HG03565 (cell line): Measurements from ENCODE around the gene TUBD1.
"Not testable (repeated sequence)": the region's sequence is repeated elsewhere in the genome, so short reads cannot be mapped to it uniquely, and the experiment has no call there.

Experiments
- ATAC-seq: cut with Tn5 transposase; IDR thresholded peaks from one replicate; pipeline ENCODE4 v1.9.1; 2021; ENCODE audit warnings: mild to moderate bottlenecking, moderate library complexity; ENCODE audit not compliant: unreplicated experiment

TUBD1 gene

GRCh38 chr17:59877965-59878364 is 14.8 kb downstream of the TUBD1 start:
- ATAC-seq = no peak

GRCh38 chr17:59876107-59876506 is 16.6 kb downstream of the TUBD1 start:
- ATAC-seq = no peak

DNA sequence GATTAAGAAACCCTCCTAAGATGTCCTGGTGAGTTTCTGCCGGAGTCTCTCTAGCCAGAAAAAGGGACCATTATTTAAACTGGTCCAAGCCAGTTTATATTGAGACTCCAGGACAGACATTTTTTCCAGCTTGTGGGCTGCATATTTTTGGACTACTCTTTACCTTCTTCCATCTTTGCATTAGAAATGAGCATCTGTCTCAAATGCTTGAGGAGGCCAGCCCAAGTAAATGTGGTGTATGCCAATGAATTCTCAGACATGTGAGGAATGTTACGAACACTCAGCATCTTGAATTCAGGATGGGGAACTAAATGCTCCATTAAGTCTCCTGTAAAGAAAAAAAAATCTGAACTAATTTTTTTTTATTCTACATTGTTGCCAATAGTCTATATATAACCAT is 18.4 kb downstream of the TUBD1 start:
- no peak for ATAC-seq

GRCh38 chr17:59873414-59873813 is 19.3 kb downstream of the TUBD1 start:
- ATAC-seq = not testable (repeated sequence)

- ATAC-seq = no peak
Observed at GRCh38 chr17:59872351-59872750, 20.4 kb downstream of the TUBD1 start.

DNA sequence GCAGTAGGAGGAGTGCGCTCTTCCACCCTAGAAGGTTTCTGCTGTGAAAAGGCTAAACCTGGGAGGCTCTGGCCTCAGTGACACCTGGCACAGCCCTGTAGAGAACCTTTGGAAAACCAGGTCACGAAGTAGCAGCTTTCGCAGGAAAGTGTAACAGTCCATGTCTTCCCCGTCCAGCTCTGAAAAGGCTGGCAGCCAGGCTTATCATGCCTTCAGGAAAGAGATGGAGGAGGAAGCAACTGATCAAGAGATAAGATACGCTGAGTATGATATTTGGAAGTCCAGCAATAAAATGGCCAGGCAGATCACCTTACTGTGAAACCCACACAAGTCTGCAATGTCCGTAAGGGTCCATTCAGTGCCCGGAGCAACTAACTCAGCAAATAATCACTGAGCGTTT is 22.3 kb downstream of the TUBD1 start:
- ATAC-seq = no peak

GRCh38 chr17:59869941-59870218 is 22.9 kb downstream of the TUBD1 start:
- ATAC-seq = no peak

DNA sequence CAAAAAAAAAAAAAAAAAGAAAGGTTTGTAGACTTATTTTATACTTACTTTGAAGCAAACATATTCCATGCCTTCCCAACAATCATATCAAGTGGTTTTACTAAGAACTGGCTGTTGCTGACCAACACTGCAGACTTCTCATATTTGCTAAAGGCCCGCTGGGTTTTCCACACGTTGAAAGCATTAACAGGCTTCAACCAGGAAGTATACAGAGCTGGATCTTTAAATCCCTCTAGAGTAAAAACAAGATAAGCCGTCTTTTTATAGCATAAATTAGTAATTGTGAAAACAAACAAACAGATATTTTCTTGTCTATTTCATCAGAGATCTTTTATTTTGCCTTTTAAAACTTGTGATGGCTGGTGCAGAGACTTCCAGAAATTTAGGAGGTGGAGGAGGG is 29.1 kb downstream of the TUBD1 start:
- no peak for ATAC-seq

- no peak for ATAC-seq
Observed at GRCh38 chr17:59859444-59860025, 33.2 kb downstream of the TUBD1 start.

- ATAC-seq = no peak
Observed at GRCh38 chr17:59858932-59859331, 33.8 kb downstream of the TUBD1 start.

DNA sequence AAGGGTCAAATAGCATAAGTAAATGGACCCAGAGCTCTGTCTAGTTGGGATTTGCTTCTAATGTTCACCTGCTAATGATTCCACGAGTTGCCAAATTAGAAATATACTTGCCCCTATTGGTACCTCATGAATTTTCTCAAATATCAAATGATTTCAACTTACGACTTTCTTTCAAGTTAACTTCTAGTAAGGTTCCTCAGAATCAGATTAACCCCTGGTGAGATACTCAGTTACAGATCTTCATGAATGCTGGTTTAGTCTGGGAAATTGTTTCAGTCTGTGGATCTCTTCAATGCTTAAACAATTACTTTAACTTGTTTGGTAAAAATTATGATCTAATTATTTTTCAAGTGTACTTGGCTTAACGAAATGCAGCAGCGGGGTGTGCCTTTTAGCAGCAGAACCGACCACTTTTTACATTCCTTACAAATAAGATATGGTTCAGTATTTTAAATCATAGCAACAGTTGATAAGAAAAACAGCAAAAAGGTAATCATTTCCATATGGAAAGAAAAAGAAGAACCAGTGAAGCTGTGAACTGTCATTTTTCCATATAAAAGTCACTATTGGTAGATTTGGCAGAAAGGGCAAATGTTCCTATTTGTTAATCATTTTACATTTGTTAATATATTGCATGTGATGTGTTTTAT is 34.5 kb downstream of the TUBD1 start:
- no peak for ATAC-seq

- ATAC-seq = no peak
Observed at GRCh38 chr17:59856859-59857794, 35.6 kb downstream of the TUBD1 start.

DNA sequence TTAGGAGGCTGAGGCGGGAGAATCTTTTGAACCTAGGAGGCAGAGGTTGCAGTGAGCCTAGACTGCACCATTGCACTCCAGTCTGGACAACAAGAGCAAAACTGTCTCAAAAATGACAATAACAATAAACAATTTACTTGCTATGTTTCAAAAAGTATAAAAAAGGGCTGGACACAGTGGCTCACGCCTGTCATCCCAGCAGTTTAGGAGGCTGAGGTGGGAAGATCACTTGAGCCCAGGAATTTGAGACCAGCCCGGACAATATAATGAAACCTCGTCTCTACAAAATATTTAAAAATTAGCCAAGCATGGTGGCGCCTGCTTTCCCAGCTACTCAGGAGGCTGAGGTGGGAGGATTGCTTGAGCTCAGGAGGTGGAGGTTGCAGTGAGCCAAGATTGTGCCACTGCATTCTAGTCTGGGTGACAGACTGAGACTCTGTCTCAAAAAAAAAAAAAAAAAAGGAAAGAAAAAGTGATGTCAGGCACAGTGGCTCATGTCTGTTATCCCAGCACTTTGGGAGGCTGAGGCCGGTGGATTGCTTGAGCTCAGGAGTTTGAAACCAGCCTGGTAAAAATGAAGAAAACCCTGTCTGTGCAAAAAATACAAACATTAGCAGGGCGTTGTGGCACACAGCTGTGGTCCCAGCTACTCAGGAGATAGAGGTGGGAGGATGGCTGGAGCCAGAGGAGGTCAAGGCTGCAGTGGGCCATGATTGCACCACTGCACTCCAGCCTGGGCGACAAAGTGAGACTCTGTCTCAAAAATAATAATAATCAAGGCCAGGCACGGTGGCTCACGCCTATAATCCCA is 38.6 kb downstream of the TUBD1 start:
- not testable (repeated sequence) for ATAC-seq

DNA sequence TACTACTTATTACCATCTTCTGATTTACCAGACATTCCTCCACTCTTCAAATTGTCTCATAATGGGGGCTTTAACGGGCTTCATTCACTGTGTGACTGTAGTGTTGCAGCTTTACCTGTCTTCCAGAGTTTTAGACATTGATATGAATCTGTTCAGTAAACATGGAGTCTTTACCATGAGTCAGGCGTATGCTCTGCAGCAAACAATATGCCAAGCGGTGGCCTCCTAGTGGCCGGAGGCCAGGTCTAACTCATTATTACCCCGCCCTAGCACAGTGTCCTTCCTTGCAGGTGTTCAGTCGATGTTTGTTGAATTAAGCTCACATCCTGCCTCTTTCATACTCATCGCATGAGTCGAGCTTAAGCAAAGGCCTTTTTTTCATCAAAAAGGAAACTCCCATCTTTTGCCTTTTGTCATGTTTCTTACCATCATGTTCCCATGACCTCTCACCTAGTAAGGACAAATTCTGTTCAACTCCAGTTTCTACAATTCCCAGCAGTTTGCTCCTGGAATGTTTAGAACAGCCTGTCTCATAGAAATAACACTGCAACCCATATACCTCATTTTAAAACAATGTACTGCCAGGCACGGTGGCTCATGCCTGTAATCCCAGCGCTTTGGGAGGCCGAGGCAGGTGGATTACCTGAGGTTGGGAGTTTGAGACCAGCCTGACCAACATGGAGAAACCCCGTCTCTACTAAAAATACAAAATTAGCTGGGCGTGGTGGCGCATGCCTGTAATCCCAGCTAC is 39.4 kb downstream of the TUBD1 start:
- no peak for ATAC-seq

GRCh38 chr17:59852847-59853167 is 39.9 kb downstream of the TUBD1 start:
- ATAC-seq = not testable (repeated sequence)

DNA sequence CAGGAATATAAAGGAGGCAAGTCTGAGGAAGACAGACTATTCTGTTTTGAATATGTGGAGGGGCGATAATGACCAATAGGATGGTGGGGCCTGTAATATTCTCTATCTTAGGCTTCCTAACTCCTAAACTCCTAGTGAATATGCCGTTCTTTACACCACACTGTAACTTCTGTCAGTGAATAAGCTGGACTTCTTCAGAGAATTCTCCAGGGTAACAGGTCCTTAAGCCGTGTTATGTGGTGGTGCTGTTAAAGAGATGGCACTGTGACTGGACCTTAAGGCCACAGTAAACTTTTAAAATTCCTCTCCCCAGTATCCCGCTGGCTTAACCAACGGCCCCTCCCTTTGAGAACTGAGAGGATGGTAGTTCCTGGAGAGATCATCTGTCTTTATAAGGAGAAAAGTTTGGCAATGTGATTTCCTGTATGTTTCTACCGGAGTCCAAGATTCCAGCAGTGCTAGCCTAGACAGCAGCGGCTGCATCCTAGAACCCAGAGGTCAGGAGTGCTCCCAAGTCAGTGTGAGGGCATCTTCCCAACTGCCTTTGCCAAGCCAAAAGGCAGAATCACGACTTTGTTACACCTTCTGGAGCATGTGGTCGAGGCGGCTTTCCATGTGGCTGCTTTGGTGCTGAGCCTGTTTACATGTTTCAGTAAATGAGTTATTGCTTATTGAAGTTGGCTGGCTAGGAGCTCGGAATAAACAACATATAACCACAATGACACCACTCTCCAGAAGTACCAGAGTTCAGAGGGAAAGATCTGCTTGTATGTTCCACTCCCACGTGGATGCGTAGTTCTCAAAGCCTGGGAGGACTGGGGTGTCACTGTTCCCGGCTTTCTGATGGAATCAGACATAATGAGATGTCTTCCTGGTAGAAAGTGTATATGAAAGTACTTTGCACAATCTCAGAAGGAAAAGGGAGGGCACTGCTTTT is 41.0 kb downstream of the TUBD1 start:
- ATAC-seq = no peak

DNA sequence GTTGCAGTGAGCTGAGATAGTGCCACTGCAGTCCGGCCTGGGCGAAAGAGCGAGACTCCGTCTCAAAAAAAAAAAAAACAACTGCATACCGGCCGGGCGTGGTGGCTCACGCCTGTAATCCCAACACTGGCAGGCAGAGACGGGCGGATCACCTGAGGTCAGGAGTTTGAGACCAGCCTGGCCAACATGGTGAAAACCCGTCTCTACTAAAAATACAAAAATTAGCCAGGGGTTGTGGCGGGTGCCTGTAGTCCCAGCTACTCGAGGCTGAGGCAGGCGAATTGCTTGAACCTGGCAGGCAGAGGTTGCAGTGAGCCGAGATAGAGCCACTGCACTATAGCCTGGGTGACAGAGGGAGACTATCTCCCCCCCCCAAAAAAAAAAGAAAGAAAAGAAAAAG is 42.4 kb downstream of the TUBD1 start:
- ATAC-seq = not testable (repeated sequence)

- ATAC-seq = no peak
Observed at GRCh38 chr17:59848778-59849177, 44.0 kb downstream of the TUBD1 start.

- ATAC-seq = no peak
Observed at GRCh38 chr17:59848385-59848668, 44.4 kb downstream of the TUBD1 start.
